Iris pigment epithelial cell (primary cell): ENCODE measurements around the gene TRAPPC2B.
A peak's percentile ranks its signal among the peaks of the same experiment; 100 is the strongest.

Experiments used
- DNase-seq: peaks from one replicate; pipeline ENCODE4 v3.0.0-alpha.2; 2011; ENCODE audit warnings: low read depth

TRAPPC2B gene

DNA sequence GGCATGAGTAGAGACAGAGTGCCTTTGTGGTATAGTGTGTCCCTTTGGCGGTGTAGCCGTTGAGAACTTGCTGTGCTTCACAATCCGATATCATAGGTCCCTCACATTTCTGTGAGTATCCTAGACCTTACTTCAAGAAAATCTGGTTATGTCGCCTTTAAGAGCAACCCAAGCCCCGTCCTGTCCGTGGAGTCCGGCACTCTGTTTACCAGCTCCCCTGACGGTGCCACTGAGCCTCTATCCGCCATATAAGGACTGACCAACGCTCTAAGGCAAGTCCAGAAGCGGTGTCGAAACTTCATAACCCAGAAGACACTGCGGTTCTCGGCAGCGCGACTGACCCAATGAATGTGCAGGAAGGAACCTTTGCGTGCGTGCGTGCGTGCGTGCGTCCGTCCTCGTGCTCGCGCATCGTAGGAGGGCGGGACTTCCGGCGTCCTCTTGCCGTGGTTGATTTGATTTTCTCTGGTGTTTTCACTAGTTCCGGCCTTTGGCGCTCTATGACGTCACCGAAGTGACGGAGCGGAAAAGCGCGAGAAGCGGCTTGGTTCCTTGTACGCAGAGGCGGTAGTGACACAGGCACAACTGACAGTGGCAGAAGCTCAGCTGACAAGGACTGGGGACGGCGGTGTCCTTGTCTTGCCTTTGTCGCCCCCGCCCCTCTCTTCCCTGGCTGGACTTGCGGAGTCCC lies at the start of gene TRAPPC2B, which contains the start of gene ZNF547:
TRAPPC2B (plus strand) TSS at position 555 of the 691 bp plus-strand sequence. CDS start 1,283 bp downstream, outside the sequence.
ZNF547 (plus strand) TSS at position 555 of the 691 bp plus-strand sequence. CDS start 5,005 bp downstream, outside the sequence.
- peak; percentile 100 for DNase-seq

- no peak for DNase-seq
Observed at GRCh38 chr19:57314146-57314545, 49.2 kb upstream of the TRAPPC2B start.

- DNase-seq = no peak
Observed at GRCh38 chr19:57317503-57317902, 45.8 kb upstream of the TRAPPC2B start.

GRCh38 chr19:57319869-57320179 lies 43.5 kb upstream of the TRAPPC2B start:
- no peak for DNase-seq

DNA sequence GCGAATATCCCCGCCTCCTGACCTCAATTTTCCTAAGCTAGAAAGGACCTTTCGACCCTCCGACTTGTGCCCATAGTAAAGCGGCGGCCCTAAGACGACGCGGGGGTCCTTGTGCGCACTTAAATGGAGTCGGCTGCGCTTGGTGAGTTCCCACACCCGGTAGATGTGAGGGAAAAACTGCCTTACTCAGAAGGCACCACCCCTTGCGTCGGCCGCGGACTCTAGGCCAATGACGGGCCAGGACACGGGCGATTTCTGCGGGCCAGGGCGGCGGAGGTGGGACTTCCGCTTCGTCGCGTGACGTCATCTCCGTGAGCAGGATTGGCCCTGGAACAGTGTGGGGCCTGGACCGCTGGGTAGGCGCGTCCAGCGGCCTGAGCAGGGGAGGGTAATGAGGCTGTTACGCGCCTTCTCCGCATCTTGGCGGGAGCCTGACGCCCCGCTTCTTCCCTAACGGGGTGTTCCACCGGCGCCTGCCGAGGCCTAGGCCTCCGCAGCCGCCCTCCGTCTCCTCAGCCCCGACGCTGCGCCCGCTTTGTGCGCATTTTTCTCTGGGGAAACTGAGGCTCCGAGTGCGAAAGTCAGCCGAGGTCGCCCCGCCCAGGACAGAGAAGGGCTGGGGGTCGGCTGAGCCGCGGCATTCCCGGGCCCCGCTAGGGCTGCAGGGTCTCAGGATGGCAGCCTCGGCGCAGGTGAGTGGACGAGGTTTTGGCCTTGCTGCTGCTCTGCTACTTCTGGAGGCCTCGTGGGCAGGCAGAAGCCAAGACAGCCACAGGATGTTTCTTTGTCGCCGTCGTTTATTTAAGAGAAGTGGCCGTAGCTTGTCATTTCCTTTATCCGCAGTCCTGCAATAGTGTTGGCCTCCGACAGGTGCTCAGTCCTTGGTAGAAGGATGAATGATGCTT lies 42.9 kb upstream of the TRAPPC2B start, which contains the start of gene ZNF543:
ZNF543 (plus strand) TSS at position 293 of the 905 bp plus-strand sequence; CDS start at position 675, 382 bp downstream.
- DNase-seq = peak; percentile 98

DNA sequence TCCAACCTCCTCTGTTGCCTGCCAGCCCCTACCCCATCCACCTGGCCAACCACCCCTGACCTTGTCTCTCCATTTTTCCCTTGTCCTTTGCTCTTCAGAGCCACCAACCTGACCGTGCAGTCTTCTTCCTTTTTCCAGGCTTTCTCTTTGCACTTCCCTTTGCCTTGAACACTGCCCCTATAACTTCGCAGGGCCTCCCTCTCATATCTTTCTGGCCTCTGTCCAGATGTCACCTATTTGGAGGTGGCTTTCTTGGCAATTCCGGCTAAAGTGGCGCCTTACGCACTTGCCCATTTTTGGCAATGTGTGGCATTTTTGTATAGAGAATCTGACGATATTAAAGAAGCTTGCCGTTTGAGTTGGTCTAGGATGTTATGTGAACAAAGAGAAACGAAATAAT lies 42.2 kb upstream of the TRAPPC2B start:
- DNase-seq = no peak

DNA sequence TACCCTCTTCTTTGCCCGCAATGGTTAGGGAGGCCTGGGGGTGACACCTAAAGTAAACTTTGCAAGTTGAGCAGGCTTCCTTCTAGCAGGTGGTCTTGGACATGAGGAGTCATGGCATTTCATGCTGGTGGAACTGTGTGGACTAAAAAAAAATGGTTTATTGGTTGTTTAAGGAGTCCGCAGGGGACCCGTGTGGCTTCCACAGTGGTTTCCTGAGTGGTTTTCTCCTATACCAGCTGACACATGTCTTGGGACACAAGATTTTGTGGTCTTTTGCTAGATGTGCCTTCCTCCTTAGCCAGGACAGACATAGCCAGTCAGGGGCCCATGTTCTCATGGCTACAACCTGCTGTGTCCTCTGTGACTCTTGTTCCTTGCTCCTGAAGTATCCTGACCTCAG lies 41.6 kb upstream of the TRAPPC2B start:
- DNase-seq = no peak

- DNase-seq = no peak
Observed at GRCh38 chr19:57324992-57325391, 38.4 kb upstream of the TRAPPC2B start.

GRCh38 chr19:57327993-57328392 lies 35.4 kb upstream of the TRAPPC2B start:
- DNase-seq = no peak

- DNase-seq = peak; percentile 46
Observed at GRCh38 chr19:57334191-57334590, 29.2 kb upstream of the TRAPPC2B start.

DNA sequence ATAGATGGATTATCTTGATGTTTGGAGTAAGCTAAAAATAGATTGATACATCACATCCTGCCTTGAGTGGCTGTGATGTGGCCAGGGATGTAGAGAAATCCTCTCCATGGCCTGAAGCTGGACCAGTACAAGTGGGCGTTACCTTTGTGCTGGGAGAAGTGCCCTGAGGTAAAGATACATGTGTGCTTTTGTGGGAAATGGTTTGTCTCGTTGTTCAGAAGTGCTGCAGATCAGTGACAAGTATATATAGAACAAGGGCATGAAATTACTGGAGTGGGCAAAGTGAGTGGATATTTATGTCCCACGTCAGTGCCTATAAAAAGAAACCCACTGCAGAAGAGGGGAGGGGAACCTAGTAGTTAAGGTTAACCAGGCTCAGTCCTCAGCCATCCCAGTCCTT lies 24.5 kb upstream of the TRAPPC2B start:
- DNase-seq = peak; percentile 54

- no peak for DNase-seq
Observed at GRCh38 chr19:57342582-57342981, 20.8 kb upstream of the TRAPPC2B start.

GRCh38 chr19:57348136-57348535 lies 15.2 kb upstream of the TRAPPC2B start:
- DNase-seq = peak; percentile 29

DNA sequence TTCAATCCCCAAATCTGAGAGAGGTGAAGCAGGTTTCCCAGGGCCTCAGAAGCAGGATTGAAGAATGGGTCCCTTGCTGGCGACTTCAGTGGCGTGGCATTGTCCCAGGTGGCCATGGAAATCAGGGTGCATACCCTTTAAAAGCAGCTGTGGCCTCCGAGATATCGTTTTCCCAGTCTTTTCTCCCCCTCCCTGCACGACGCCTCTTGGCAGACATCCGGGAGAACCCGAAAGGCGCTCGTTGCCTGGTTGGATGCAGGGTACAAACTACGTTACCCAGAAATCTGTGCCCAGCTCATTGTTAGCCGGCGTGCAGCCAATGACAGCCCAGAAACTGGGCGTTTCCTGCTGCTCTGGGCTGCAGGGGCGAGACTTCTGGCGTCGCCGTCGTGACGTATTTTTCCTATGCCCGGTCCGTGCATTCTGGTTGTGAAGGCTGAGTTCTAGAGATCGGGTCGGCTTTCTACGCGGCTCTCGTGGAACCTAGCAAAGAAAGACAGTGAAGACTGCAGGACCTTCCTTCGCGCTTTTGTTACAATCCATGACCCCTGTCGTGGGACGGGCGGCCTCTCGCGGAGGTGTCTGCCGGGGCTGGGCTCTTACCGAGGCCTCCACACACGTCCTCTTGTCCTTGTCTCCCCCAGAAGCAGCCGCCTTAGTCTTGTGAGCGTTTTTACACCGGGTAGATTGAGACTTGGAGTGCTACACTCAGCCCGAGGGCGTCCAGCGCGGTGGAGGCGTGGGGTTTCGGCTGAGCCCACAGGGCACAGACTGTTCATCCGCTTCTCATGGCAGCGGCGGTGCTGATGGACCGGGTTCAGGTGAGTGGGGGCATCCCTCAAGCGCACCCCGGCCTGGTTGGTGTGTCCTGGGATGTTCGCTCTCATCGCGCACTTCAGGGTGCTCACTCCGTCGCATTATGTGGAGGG lies 12.2 kb upstream of the TRAPPC2B start, which contains the start of gene ZNF304:
ZNF304 (plus strand) TSS at position 395 of the 929 bp plus-strand sequence; CDS start at position 789, 394 bp downstream.
- peak; percentile 97 for DNase-seq

GRCh38 chr19:57351867-57352266 lies 11.5 kb upstream of the TRAPPC2B start:
- DNase-seq = peak; percentile 27

DNA sequence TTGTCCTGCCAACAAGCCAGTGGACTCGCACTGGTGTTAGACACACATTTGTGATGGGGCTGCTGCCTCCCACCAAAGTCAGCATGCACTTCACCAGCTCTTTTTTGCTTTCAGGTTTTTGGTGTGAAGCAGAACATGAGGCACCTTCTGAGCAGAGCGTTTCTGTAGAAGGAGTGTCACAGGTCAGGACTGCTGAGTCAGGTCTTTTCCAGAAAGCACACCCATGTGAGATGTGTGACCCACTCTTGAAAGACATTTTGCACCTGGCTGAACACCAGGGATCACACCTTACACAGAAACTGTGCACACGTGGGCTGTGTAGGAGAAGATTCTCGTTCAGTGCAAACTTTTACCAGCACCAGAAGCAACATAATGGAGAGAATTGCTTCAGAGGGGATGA lies 7.4 kb upstream of the TRAPPC2B start:
- DNase-seq = no peak

DNA sequence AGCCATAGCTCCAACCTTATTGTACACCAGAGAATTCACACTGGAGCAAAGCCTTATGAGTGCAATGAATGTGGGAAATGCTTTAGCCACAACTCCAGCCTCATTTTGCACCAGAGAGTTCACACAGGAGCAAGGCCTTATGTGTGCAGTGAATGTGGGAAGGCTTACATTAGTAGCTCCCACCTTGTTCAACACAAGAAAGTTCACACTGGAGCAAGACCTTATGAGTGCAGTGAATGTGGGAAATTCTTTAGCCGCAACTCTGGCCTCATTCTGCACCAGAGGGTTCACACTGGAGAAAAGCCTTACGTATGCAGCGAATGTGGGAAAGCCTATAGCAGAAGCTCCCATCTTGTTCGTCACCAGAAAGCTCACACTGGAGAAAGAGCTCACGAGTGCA lies 5.9 kb upstream of the TRAPPC2B start:
- DNase-seq = no peak

DNA sequence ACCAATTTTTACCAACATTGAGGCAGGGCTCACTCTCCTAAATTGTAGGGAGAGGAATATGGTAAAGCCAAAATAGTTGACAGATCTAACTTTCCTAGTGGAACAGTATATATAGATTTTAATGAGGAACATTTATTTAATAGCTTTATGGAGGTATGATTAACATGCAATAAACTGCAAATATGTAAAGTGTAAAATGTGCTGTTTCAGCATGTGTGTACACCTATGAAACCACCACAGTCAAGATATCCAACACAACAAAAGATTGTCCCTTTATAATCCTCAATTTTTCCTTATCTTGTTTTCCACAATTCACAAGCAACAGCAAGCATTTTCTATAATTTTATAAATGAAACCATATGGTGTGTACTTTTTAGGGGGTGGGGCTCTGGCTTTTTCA lies 4.1 kb upstream of the TRAPPC2B start:
- DNase-seq = no peak

DNA sequence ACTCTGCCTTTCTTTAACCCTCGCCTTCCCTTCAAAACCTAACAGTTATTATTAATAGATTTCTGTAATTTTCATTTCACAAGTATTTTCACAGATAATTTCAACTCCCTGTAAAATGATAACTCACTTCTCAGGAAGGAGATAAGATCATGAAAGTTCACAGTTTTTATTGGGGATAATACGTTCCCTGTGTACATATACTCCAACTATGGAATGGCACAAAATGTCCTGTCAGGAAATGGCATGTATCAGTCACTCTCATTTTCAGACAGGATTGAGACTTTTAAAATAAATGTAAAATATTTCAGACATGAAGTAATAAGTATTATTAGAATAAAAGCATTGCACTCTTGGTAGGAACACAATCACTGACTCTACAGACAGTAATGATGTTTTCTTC lies 932 bp upstream of the TRAPPC2B start:
- no peak for DNase-seq

DNA sequence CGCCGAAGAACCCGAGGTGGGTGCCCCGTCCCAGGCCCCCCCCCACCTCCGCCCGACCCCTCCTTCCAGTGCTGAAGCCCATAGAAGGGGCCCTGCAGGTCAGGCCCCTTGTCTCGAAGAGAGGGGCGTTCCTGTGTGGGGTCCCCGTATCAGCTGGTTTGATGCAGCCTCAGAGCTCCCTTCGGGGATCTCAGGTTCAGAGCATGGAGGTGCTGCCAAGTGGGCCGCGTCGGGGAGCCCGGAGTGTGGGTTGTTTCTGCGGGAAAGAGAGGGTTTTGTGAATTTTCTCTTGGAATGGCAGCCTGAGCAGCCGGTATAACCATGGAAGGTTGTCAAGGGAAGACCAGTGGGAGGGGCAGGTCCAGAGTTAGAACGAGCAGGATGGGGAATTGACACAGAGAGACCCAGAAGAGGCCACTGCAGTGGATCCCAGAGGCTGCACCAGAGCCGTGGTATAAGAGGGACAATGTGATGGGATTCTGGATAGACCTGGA lies 384 bp downstream of the TRAPPC2B start:
- DNase-seq = peak; percentile 16

- no peak for DNase-seq
Observed at GRCh38 chr19:57366776-57367175, 3.4 kb downstream of the TRAPPC2B start.

GRCh38 chr19:57374179-57374578 lies 10.8 kb downstream of the TRAPPC2B start:
- no peak for DNase-seq
